VCaP (cell line): ENCODE measurements around the gene SH3RF1.

Experiments
- H3K27ac ChIP-seq: fragments of 450-650 bp; 2 replicates; pipeline ENCODE4 v1.5.1; 2017
- CTCF ChIP-seq: fragments of 450-650 bp; conservative IDR thresholded peaks from 2 replicates; pipeline ENCODE4 v1.5.1; 2017; ENCODE audit warnings: mild to moderate bottlenecking, moderate library complexity

Gene SH3RF1

GRCh38 chr4:169050284-169050683 lies 220.5 kb downstream of the SH3RF1 start:
- H3K27ac ChIP-seq: peak overlapping the region; percentile 67; the same call in 1 of the 2 replicates
- TF ChIP-seq CTCF: no peak

- no peak for TF ChIP-seq CTCF
- peak overlapping the region; percentile 67 for H3K27ac ChIP-seq
These were observed 221.8 kb downstream of the SH3RF1 start for GRCh38 chr4:169048868-169049414.

- no peak for TF ChIP-seq CTCF
- H3K27ac ChIP-seq: peak overlapping the region; percentile 67
These were observed 222.8 kb downstream of the SH3RF1 start for GRCh38 chr4:169047956-169048355.

GRCh38 chr4:169045862-169046584 lies 224.7 kb downstream of the SH3RF1 start:
- no peak overlapping the region; the same call in 1 of the 2 replicates for H3K27ac ChIP-seq
- no peak for TF ChIP-seq CTCF

GRCh38 chr4:169044714-169045447 lies 225.9 kb downstream of the SH3RF1 start:
- no peak overlapping the region for H3K27ac ChIP-seq
- no peak for TF ChIP-seq CTCF
